ENCODE data around the gene ZNF627.

DNA sequence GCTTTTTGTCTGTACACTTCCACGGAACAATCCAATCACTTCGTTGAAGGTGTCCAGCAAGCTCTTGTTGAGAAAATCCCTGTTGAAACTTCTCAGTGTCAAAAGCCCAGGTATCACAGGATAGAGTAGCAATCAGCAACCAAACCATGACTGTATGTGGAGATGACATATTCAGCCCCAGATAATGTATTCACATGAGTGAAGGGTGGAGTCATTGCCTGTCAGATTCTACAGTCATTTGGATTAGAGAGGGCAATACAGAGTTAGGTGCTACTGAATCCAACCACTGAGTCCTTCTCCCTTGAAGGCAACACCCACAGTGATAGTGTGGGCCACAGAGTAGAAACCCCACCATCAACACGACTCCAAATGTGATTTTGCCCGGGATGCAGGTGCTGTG, 23.3 kb downstream of the ZNF627 start:
- TF ChIP-seq, protein P1, sequence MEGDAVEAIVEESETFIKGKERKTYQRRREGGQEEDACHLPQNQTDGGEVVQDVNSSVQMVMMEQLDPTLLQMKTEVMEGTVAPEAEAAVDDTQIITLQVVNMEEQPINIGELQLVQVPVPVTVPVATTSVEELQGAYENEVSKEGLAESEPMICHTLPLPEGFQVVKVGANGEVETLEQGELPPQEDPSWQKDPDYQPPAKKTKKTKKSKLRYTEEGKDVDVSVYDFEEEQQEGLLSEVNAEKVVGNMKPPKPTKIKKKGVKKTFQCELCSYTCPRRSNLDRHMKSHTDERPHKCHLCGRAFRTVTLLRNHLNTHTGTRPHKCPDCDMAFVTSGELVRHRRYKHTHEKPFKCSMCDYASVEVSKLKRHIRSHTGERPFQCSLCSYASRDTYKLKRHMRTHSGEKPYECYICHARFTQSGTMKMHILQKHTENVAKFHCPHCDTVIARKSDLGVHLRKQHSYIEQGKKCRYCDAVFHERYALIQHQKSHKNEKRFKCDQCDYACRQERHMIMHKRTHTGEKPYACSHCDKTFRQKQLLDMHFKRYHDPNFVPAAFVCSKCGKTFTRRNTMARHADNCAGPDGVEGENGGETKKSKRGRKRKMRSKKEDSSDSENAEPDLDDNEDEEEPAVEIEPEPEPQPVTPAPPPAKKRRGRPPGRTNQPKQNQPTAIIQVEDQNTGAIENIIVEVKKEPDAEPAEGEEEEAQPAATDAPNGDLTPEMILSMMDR (IDR thresholded peaks at IDR 0.05; ENCODE audit: borderline replicate concordance, extremely low read depth, low read length, poor library complexity, severe bottlenecking) = no peak
- no peak for TF ChIP-seq EZH2 (IDR thresholded peaks at IDR 0.05; ENCODE audit: borderline replicate concordance, low read depth, low read length, severe bottlenecking)

Measured in DND-41 (cell line).